SK-N-SH treated with all-trans-retinoic acid at 6 μM for 48 hours (cell line): ENCODE data around the gene PTPRC.

Experiments used
- ATAC-seq: fragments of 200-7000 bp; cut with Tn5 transposase; 3 replicates; pipeline ENCODE4 v1.9.1; 2020; ENCODE audit warnings: mild to moderate bottlenecking, moderate library complexity
- ARNTL ChIP-seq: fragments of 450-650 bp; formaldehyde crosslinking; IDR thresholded peaks from 2 replicates; pipeline ENCODE4 v1.5.0; 2020; ENCODE audit warnings: low read depth, mild to moderate bottlenecking, moderate library complexity, borderline replicate concordance
- BACH2 ChIP-seq: fragments of 250-450 bp; sonication (Bioruptor Pico); IDR thresholded peaks from 2 replicates; pipeline ENCODE4 v1.9.0; 2021; ENCODE audit warnings: mild to moderate bottlenecking, borderline replicate concordance
- CSDC2 ChIP-seq: fragments of 250-450 bp; sonication (Bioruptor Pico); IDR thresholded peaks from 2 replicates; pipeline ENCODE4 v1.5.0; 2020; ENCODE audit warnings: mild to moderate bottlenecking, moderate library complexity
- ESRRG ChIP-seq: fragments of 250-450 bp; sonication (Bioruptor Pico); IDR thresholded peaks from 2 replicates; pipeline ENCODE4 v1.6.1; 2021; ENCODE audit warnings: mild to moderate bottlenecking
- GLIS3 ChIP-seq: fragments of 250-450 bp; sonication (Bioruptor Pico); IDR thresholded peaks from 2 replicates; pipeline ENCODE4 v1.5.0; 2020; ENCODE audit warnings: mild to moderate bottlenecking, moderate library complexity
- ISL1 ChIP-seq: fragments of 250-450 bp; sonication (Bioruptor Pico); IDR thresholded peaks from 2 replicates; pipeline ENCODE4 v2.1.2; 2022; ENCODE audit warnings: mild to moderate bottlenecking, moderate library complexity
- OSR1 ChIP-seq: fragments of 250-450 bp; sonication (Bioruptor Pico); IDR thresholded peaks from 2 replicates; pipeline ENCODE4 v1.8.0; 2022; ENCODE audit warnings: moderate library complexity, mild to moderate bottlenecking, inconsistent platforms
- PPARA ChIP-seq: fragments of 250-450 bp; sonication (Bioruptor Pico); IDR thresholded peaks from 2 replicates; pipeline ENCODE4 v1.5.0; 2020; ENCODE audit warnings: mild to moderate bottlenecking, borderline replicate concordance
- RARB ChIP-seq: fragments of 250-450 bp; sonication (Bioruptor Pico); IDR thresholded peaks from 2 replicates; pipeline ENCODE4 v1.8.0; 2021; ENCODE audit warnings: mild to moderate bottlenecking, moderate library complexity
- SNAI2 ChIP-seq: fragments of 250-450 bp; sonication (Bioruptor Pico); IDR thresholded peaks from 2 replicates; pipeline ENCODE4 v1.5.0; 2020; ENCODE audit warnings: mild to moderate bottlenecking, moderate library complexity
- TCF4 ChIP-seq: fragments of 250-450 bp; sonication (Bioruptor Pico); IDR thresholded peaks from 2 replicates; pipeline ENCODE4 v1.8.0; 2021; ENCODE audit warnings: mild to moderate bottlenecking, moderate library complexity, borderline replicate concordance
- ZC3H10 ChIP-seq: fragments of 250-450 bp; sonication (Bioruptor Pico); IDR thresholded peaks from 2 replicates; pipeline ENCODE4 v1.5.1; 2021; ENCODE audit warnings: mild to moderate bottlenecking, moderate library complexity
- ZFP3 ChIP-seq: fragments of 250-450 bp; sonication (Bioruptor Pico); IDR thresholded peaks from 2 replicates; pipeline ENCODE4 v1.5.0; 2020; ENCODE audit warnings: mild to moderate bottlenecking, moderate library complexity
- ZNF565 ChIP-seq: fragments of 450-650 bp; formaldehyde crosslinking; conservative IDR thresholded peaks from 2 replicates; pipeline ENCODE4 v1.5.0; 2020; ENCODE audit warnings: low read depth, mild to moderate bottlenecking, moderate library complexity
- ZNF70 ChIP-seq: fragments of 450-650 bp; formaldehyde crosslinking; IDR thresholded peaks from 2 replicates; pipeline ENCODE4 v1.5.0; 2020; ENCODE audit warnings: mild to moderate bottlenecking, moderate library complexity
- ZNF8 ChIP-seq: fragments of 450-650 bp; formaldehyde crosslinking; IDR thresholded peaks from 2 replicates; pipeline ENCODE4 v1.5.0; 2020; ENCODE audit warnings: mild to moderate bottlenecking, moderate library complexity
- TF ChIP-seq, protein P1 (sequence below): fragments of 250-450 bp; sonication (Bioruptor Pico); IDR thresholded peaks from 2 replicates; pipeline ENCODE4 v1.8.0; 2020; ENCODE audit warnings: mild to moderate bottlenecking, moderate library complexity, borderline replicate concordance
- TF ChIP-seq, protein P2 (sequence below): fragments of 250-450 bp; sonication (Bioruptor Pico); IDR thresholded peaks from 2 replicates; pipeline ENCODE4 v1.5.1; 2020; ENCODE audit warnings: low read depth, mild to moderate bottlenecking, moderate library complexity
- TF ChIP-seq, protein P3 (sequence below): fragments of 250-450 bp; sonication (Bioruptor Pico); IDR thresholded peaks from 2 replicates; pipeline ENCODE4 v1.5.0; 2020; ENCODE audit warnings: mild to moderate bottlenecking, moderate library complexity
- TF ChIP-seq, protein P4 (sequence below): fragments of 250-450 bp; sonication (Bioruptor Pico); IDR thresholded peaks from 2 replicates; pipeline ENCODE4 v1.5.1; 2021; ENCODE audit warnings: mild to moderate bottlenecking, moderate library complexity
- TF ChIP-seq, protein P5 (sequence below): fragments of 250-450 bp; sonication (Bioruptor Pico); IDR thresholded peaks from 2 replicates; pipeline ENCODE4 v1.8.0; 2021; ENCODE audit warnings: low read depth, mild to moderate bottlenecking, moderate library complexity, borderline replicate concordance

Gene PTPRC

DNA sequence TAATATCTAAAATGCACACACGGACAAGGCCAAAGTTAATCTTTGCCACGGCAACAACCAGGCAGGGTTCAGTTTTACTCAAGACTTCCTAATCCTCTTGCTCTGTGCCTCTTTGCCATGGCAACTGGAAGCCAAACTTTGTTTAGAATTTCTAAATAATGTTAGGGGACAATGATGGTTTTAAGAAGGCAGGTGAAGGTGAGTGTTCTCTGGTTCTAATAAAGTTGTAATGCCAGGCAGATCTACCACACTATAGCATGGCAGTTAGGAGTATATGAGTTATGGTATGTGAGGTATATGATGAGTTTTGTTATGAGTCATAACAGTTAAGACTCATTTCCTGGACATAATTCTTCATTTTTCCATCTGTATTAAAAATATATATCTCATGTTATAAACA lies 2.7 kb downstream of the PTPRC start:
- TF ChIP-seq ZC3H10 (CRISPR knock-in tag) (no peak), CSDC2 (CRISPR knock-in tag) (no peak), OSR1 (CRISPR knock-in tag) (no peak), ZNF8 (CRISPR knock-in tag) (no peak), SNAI2 (CRISPR knock-in tag) (no peak), ZNF565 (CRISPR knock-in tag) (no peak), ESRRG (CRISPR knock-in tag) (no peak), ZNF70 (no peak), TCF4 (no peak), GLIS3 (CRISPR knock-in tag) (no peak), ARNTL (CRISPR knock-in tag) (no peak), BACH2 (CRISPR knock-in tag) (no peak)
- TF ChIP-seq, protein P1, sequence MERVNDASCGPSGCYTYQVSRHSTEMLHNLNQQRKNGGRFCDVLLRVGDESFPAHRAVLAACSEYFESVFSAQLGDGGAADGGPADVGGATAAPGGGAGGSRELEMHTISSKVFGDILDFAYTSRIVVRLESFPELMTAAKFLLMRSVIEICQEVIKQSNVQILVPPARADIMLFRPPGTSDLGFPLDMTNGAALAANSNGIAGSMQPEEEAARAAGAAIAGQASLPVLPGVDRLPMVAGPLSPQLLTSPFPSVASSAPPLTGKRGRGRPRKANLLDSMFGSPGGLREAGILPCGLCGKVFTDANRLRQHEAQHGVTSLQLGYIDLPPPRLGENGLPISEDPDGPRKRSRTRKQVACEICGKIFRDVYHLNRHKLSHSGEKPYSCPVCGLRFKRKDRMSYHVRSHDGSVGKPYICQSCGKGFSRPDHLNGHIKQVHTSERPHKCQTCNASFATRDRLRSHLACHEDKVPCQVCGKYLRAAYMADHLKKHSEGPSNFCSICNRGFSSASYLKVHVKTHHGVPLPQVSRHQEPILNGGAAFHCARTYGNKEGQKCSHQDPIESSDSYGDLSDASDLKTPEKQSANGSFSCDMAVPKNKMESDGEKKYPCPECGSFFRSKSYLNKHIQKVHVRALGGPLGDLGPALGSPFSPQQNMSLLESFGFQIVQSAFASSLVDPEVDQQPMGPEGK (CRISPR knock-in tag): no peak; the same call in 1 of the 2 replicates
- TF ChIP-seq, protein P2, sequence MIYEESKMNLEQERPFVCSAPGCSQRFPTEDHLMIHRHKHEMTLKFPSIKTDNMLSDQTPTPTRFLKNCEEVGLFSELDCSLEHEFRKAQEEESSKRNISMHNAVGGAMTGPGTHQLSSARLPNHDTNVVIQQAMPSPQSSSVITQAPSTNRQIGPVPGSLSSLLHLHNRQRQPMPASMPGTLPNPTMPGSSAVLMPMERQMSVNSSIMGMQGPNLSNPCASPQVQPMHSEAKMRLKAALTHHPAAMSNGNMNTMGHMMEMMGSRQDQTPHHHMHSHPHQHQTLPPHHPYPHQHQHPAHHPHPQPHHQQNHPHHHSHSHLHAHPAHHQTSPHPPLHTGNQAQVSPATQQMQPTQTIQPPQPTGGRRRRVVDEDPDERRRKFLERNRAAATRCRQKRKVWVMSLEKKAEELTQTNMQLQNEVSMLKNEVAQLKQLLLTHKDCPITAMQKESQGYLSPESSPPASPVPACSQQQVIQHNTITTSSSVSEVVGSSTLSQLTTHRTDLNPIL: no peak
- TF ChIP-seq, protein P3, sequence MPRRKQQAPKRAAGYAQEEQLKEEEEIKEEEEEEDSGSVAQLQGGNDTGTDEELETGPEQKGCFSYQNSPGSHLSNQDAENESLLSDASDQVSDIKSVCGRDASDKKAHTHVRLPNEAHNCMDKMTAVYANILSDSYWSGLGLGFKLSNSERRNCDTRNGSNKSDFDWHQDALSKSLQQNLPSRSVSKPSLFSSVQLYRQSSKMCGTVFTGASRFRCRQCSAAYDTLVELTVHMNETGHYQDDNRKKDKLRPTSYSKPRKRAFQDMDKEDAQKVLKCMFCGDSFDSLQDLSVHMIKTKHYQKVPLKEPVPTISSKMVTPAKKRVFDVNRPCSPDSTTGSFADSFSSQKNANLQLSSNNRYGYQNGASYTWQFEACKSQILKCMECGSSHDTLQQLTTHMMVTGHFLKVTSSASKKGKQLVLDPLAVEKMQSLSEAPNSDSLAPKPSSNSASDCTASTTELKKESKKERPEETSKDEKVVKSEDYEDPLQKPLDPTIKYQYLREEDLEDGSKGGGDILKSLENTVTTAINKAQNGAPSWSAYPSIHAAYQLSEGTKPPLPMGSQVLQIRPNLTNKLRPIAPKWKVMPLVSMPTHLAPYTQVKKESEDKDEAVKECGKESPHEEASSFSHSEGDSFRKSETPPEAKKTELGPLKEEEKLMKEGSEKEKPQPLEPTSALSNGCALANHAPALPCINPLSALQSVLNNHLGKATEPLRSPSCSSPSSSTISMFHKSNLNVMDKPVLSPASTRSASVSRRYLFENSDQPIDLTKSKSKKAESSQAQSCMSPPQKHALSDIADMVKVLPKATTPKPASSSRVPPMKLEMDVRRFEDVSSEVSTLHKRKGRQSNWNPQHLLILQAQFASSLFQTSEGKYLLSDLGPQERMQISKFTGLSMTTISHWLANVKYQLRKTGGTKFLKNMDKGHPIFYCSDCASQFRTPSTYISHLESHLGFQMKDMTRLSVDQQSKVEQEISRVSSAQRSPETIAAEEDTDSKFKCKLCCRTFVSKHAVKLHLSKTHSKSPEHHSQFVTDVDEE (CRISPR knock-in tag): no peak
- ATAC-seq: peak; percentile 83

DNA sequence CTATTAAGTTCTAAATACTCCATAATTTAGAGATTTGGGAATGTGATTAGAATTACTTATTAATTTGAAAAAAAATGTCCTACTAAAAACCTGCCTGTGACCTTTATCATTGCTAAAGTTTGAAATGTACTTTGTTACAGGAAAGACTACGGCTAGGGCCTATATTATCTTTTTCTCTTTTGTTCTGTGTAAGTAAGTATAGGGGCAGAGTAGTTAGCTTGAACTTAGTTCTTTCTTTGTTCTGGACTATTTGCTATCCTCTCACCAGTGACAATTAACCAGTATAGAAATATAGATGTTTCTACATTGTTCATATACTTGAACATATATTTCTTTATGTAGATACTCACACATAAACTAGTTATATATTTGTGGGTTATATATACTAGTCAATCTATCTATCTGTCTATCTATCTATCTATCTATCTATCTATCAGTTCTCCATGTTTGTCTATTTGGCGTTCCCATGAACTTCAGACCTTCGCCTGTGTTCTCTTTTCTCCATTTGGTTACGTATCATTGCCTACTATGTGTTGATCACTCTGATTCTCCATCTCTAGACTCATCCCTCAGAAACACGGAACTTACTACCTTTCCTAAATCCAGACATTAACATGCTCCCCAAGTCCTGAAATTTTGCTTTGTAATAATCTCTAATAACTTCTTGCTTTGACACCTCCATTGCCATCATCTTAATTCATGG lies 3.3 kb downstream of the PTPRC start:
- TF ChIP-seq PPARA: no peak
- TF ChIP-seq RARB (CRISPR knock-in tag): no peak
- no peak for TF ChIP-seq ZC3H10 (CRISPR knock-in tag)
- TF ChIP-seq GLIS3 (CRISPR knock-in tag): no peak
- no peak for TF ChIP-seq ZNF70
- no peak for TF ChIP-seq ISL1 (CRISPR knock-in tag)
- TF ChIP-seq, protein P1 (CRISPR knock-in tag): no peak
- TF ChIP-seq OSR1 (CRISPR knock-in tag): no peak
- TF ChIP-seq ARNTL (CRISPR knock-in tag): no peak
- TF ChIP-seq BACH2 (CRISPR knock-in tag): no peak
- no peak for TF ChIP-seq TCF4
- ATAC-seq: peak; percentile 36

DNA sequence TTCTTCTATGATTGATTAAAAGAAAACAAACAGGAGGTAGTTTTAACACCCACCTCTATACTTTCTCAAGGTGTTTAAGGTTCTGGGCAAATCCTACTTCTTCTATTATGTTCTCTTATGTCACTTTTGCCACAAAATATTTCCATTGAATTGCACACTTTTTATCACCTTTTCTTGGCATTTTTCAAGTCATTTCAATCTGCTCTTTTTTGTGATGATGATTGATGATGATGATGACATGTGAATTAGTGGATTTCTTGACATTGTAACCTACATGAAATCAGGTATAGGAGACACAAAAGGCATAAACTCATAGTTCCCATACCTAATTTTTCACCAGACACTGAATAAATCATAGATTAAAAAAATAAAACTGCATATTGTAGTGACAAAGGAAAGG lies 4.1 kb downstream of the PTPRC start:
- no peak for ATAC-seq
- no peak for TF ChIP-seq ZNF565 (CRISPR knock-in tag)
- TF ChIP-seq, protein P4, sequence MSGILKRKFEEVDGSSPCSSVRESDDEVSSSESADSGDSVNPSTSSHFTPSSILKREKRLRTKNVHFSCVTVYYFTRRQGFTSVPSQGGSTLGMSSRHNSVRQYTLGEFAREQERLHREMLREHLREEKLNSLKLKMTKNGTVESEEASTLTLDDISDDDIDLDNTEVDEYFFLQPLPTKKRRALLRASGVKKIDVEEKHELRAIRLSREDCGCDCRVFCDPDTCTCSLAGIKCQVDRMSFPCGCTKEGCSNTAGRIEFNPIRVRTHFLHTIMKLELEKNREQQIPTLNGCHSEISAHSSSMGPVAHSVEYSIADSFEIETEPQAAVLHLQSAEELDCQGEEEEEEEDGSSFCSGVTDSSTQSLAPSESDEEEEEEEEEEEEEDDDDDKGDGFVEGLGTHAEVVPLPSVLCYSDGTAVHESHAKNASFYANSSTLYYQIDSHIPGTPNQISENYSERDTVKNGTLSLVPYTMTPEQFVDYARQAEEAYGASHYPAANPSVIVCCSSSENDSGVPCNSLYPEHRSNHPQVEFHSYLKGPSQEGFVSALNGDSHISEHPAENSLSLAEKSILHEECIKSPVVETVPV (CRISPR knock-in tag): no peak
- TF ChIP-seq, protein P2: no peak
- TF ChIP-seq TCF4: no peak
- TF ChIP-seq ZFP3: no peak
- TF ChIP-seq, protein P3 (CRISPR knock-in tag): no peak
- no peak for TF ChIP-seq BACH2 (CRISPR knock-in tag)
- no peak for TF ChIP-seq PPARA
- TF ChIP-seq ARNTL (CRISPR knock-in tag): no peak
- TF ChIP-seq, protein P5, sequence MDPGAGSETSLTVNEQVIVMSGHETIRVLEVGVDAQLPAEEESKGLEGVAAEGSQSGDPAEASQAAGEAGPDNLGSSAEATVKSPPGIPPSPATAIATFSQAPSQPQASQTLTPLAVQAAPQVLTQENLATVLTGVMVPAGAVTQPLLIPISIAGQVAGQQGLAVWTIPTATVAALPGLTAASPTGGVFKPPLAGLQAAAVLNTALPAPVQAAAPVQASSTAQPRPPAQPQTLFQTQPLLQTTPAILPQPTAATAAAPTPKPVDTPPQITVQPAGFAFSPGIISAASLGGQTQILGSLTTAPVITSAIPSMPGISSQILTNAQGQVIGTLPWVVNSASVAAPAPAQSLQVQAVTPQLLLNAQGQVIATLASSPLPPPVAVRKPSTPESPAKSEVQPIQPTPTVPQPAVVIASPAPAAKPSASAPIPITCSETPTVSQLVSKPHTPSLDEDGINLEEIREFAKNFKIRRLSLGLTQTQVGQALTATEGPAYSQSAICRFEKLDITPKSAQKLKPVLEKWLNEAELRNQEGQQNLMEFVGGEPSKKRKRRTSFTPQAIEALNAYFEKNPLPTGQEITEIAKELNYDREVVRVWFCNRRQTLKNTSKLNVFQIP (CRISPR knock-in tag): no peak
